Tongue (tissue), 2 donors: ENCODE data around the gene CUL2. TPM values are rescaled to one million over a fixed set of nuclear protein-coding genes. Genes with fewer than 3 reads are reported as not detected.
"Not testable (repeated sequence)": the region's sequence is repeated elsewhere in the genome, so short reads cannot be mapped to it uniquely, and the experiment has no call there.

Experiments
- DNase-seq: peaks from one replicate; pipeline ENCODE4 v3.0.0-alpha.2; 2015
- total RNA-seq: library from RNA; depleted of rRNA; stranded (reverse); fragments of >200 nt; gene quantifications from one replicate; pipeline ENCODE4 v1.2.3, GENCODE V29; 2014

CUL2 gene
- total RNA-seq, 1 donor from 2014 or later = 60.4 TPM

GRCh38 chr10:35019041-35020024, 70.8 kb downstream of the CUL2 start:
- no peak for DNase-seq

DNA sequence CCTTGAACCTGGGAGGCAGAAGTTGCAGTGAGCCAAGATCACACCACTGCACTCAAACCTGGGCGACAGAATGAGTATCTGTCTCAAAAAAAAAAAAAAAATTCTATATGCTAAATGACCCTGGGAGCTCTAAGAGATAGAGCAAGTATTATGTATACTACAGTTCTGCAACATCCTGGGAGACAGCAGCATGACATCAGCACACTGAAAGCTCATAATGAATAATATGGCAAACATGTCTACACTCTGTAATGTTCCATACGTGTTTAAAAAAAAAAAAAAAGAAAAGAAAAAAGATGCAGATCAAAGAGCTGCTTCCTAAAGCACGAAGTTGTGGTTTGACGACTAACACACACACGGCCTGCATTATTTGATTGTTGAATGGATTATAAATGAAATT, 72.5 kb downstream of the CUL2 start:
- no peak for DNase-seq

DNA sequence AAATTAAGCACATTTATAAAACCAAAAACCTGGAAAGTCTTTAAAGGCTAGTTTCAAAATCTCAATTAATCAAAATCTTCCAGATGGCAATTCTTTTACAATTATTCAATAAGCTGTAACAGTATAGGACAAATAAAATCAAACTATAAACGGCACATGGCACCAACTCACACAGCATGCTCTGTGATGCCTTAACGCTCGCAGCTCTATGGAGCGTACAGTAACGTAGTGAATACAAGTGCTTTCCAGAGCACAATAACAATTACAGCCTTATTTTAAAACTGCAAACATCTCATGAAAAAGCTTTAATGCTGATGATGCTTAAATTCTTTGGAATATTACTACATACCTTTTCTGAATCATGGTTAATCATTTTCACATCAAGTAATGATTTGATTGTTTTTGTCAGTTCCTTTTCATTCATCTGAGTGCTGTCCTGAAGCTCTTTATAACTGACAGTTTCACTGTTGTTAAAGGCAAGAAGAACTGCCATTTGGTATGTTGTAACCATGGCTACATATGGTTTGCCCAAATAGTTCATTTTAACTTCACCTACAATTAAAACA, 74.2 kb downstream of the CUL2 start:
- DNase-seq = no peak

- DNase-seq = no peak
These were observed 77.4 kb downstream of the CUL2 start for GRCh38 chr10:35012781-35013180.

- no peak for DNase-seq
These were observed 78.4 kb downstream of the CUL2 start for GRCh38 chr10:35011771-35012191.

DNA sequence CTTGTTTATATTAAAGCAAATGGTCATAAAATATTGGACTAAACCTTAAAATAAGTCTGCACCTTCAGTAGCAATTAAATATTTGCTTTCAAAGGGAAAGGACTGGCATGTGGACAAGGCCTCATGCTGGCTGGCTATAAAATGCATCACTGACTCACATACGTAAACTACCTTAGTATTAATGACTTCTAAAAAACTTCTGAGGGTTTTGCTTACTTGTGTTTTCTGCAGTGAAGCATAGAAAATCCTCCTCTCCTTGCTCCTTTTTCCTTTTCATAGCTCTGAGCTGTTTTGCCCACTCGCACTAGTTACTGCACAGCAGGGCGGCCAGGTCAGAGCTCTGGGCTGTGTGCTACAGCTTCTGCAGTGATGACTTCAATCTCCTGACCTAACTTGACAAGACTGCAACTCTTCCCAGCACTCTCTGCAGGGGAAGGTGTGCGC, 82.3 kb downstream of the CUL2 start:
- DNase-seq = no peak

- DNase-seq = no peak
These were observed 83.3 kb downstream of the CUL2 start for GRCh38 chr10:35006836-35007235.

DNA sequence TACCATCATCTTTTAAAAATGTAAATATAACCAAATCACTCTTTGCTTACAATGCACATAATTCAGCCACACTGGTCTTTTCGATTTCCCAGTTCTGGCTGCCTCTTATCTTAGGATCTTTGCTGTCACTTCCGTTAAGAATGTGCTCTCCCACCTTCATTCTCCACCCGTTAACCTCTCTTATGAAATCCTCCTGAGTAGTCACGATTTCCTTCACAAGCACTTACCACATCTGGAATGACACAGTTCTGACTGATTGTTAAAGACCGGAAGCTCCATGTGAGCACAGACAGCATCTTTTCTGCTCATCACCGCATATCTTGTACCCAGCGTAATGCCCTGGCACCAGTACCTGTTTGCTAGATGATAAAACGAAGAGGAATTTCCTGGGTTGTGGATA, 84.3 kb downstream of the CUL2 start:
- DNase-seq = no peak

DNA sequence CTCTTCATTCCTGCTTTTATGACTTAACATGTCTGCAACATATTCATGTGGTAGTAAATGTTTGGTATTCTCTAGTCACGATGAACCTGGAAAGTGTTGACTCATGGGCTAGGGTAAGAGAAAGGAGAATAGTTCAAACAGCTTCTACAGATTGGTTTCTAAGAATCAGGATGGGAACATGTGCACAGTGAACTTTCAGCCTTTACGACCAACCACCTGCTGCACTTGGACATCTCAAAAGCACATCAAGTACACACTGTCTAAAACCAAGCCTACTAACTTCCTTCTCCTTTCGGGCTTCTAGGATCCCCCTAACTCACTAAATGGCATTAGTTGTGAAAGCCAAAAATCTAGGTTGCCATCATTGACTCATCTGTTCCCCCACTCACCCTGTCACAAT, 85.5 kb downstream of the CUL2 start:
- DNase-seq = no peak

GRCh38 chr10:35003906-35004305, 86.2 kb downstream of the CUL2 start:
- no peak for DNase-seq

DNA sequence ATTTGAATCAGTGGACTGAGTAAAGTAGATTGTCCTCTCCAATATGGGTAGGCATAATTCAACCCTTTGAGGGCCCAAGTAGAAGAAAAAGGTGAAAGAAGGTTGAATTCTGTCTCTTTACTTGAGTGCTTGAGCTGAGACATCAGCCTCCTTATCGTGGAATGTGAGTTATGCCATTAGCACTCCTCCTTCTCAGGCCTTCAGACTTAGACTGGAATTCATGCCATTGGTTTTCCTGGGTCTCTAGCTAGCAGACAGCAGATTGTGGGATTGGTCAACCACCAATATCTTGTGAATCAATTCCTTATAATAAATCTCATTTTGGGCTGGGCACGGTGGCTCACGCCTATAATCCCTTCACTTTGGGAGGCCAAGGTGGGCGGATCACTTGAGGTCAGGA, 89.2 kb downstream of the CUL2 start:
- no peak for DNase-seq

DNA sequence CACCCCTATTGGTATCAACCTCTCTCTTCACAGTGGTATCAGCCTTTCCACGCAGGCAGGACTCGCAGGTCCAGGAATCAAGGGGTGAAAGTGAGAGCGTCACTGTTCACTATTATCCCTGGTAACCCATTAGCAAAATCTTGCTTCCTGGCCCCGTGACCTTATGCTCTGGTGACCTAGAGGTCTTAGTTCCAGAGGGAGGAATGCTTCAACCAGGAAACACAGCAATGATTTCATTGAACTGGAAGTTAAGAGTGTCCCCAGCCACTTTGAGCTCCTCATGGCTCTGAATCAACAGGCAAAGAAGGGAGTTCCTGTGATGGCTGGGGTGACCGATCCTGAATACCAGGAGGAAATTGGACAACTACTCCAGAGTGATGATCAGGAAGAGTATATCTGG, 90.6 kb downstream of the CUL2 start:
- DNase-seq = no peak

- no peak for DNase-seq
These were observed 91.2 kb downstream of the CUL2 start for GRCh38 chr10:34998940-34999339.

GRCh38 chr10:34996843-34997242, 93.3 kb downstream of the CUL2 start:
- no peak for DNase-seq

- no peak for DNase-seq
These were observed 94.2 kb downstream of the CUL2 start for GRCh38 chr10:34995925-34996324.

- peak; percentile 82 for DNase-seq
These were observed 95.5 kb downstream of the CUL2 start for GRCh38 chr10:34994565-34995142.

GRCh38 chr10:34993782-34994181, 96.4 kb downstream of the CUL2 start:
- no peak for DNase-seq

DNA sequence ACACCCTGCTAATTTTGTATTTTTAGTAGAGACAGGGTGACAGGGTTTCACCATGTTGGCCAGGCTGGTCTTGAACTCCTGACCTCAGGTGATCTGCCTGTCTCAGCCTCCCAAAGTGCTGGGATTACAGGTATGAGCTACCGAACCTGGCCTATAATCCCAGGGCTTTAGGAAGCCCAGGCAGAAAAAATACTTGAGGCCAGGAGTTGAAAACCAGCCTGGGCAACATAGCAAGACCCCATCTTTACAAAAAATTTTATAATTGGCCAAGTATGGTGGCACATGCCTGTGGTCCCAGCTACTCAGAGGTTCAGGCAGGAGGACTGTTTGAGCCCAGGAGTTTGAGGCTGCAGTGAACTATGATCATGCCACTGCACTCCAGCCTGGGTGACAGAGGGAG, 99.0 kb downstream of the CUL2 start:
- not testable (repeated sequence) for DNase-seq

DNA sequence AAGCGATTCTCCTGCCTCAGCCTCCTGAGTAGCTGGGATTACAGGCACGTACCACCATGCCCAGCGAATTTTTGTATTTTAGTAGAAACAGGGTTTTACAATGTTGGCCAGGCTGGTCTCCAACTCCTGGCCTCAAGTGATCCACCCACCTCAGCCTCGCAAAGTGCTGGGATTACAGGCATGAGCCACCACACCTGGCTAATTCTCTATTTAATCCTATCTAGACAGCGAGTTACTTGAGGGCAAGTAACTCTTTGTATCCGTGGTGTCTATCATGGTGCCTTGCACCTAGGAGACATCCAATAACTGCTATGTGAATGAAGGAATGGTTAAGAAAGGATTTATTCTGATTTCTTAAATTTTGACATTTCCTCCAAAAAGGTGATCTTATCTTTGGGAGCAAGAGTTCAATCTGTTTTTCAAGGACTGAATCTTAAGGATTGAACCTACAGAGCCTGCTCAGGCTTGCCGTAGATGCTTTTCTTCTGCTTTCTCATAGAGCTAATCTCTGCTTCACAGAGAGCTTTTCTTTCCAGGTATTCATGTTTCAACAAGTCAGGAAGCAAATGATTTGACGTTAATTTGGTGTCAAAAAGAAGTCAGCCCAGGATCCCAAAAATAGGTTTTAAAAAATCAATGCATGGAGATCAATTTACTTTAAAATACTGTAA, 101.6 kb downstream of the CUL2 start:
- DNase-seq = peak; percentile 24

- no peak for DNase-seq
These were observed 104.3 kb downstream of the CUL2 start for GRCh38 chr10:34985823-34986222.

- no peak for DNase-seq
These were observed 105.0 kb downstream of the CUL2 start for GRCh38 chr10:34985146-34985545.

DNA sequence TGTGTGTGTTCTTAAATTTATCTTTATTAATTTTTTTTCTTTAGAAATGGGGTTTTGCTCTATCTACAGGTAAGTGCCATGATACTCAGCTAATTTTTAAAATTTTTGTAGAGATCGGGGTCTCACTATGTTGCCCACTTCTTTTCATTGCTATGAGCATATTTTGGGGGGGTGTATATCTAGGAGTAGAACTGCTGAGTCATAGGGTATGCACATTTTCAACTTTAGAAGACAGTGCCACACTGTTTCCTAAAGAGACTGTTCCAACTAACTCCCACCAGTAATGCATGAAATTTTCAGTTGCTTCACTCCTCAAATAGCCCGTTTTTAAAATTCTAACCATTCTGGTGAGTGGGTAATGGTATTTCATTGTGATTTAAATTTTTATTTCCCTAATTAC, 108.3 kb downstream of the CUL2 start:
- DNase-seq = no peak

- no peak for DNase-seq
These were observed 110.2 kb downstream of the CUL2 start for GRCh38 chr10:34979938-34980337.
